GM18861 (cell line): ENCODE data around the gene CCDC90B.
"Not testable (repeated sequence)": the region's sequence is repeated elsewhere in the genome, so short reads cannot be mapped to it uniquely, and the experiment has no call there.

ENCODE experiments used
- ATAC-seq: cut with Tn5 transposase; IDR thresholded peaks from one replicate; pipeline ENCODE4 v1.9.1; 2021; ENCODE audit not compliant: unreplicated experiment

The CCDC90B gene

GRCh38 chr11:83292709-83293456 is 6.7 kb upstream of the CCDC90B start:
- peak; percentile 58 for ATAC-seq

GRCh38 chr11:83287631-83288030 is 1.5 kb upstream of the CCDC90B start:
- no peak for ATAC-seq

GRCh38 chr11:83285151-83285770 is 906 bp downstream of the CCDC90B start:
- peak; percentile 31 for ATAC-seq

GRCh38 chr11:83284501-83285150 is 1.5 kb downstream of the CCDC90B start:
- no peak for ATAC-seq

- ATAC-seq: no peak
Observed at GRCh38 chr11:83282084-83282716, 4.0 kb downstream of the CCDC90B start.

- ATAC-seq: no peak
Observed at GRCh38 chr11:83280256-83280655, 5.9 kb downstream of the CCDC90B start.

- no peak for ATAC-seq
Observed at GRCh38 chr11:83278351-83278750, 7.8 kb downstream of the CCDC90B start.

- ATAC-seq: no peak
Observed at GRCh38 chr11:83275888-83276641, 10.1 kb downstream of the CCDC90B start.

- no peak for ATAC-seq
Observed at GRCh38 chr11:83272627-83273026, 13.5 kb downstream of the CCDC90B start.

GRCh38 chr11:83271734-83272133 is 14.4 kb downstream of the CCDC90B start:
- ATAC-seq: not testable (repeated sequence)

GRCh38 chr11:83269080-83269479 is 17.1 kb downstream of the CCDC90B start:
- not testable (repeated sequence) for ATAC-seq

- ATAC-seq: no peak
Observed at GRCh38 chr11:83265331-83265730, 20.8 kb downstream of the CCDC90B start.

- ATAC-seq: no peak
Observed at GRCh38 chr11:83259559-83259958, 26.6 kb downstream of the CCDC90B start.

GRCh38 chr11:83257761-83258168 is 28.4 kb downstream of the CCDC90B start:
- ATAC-seq: no peak

- ATAC-seq: no peak
Observed at GRCh38 chr11:83256602-83257340, 29.4 kb downstream of the CCDC90B start.

GRCh38 chr11:83255366-83255765 is 30.8 kb downstream of the CCDC90B start:
- ATAC-seq: no peak

GRCh38 chr11:83252941-83253340 is 33.2 kb downstream of the CCDC90B start:
- no peak for ATAC-seq

GRCh38 chr11:83252266-83252665 is 33.9 kb downstream of the CCDC90B start:
- ATAC-seq: no peak

- peak; percentile 77 for ATAC-seq
Observed at GRCh38 chr11:83249972-83250593, 36.1 kb downstream of the CCDC90B start.

GRCh38 chr11:83249445-83249844 is 36.7 kb downstream of the CCDC90B start:
- ATAC-seq: no peak
